ENCODE measurements around the gene LBHD2. TPM values are rescaled to one million over a fixed set of nuclear protein-coding genes. Genes with fewer than 3 reads are reported as not detected.

LBHD2 gene
- total and polyA plus RNA-seq, 9 donors: 0.47 TPM; not detected in 8

DNA sequence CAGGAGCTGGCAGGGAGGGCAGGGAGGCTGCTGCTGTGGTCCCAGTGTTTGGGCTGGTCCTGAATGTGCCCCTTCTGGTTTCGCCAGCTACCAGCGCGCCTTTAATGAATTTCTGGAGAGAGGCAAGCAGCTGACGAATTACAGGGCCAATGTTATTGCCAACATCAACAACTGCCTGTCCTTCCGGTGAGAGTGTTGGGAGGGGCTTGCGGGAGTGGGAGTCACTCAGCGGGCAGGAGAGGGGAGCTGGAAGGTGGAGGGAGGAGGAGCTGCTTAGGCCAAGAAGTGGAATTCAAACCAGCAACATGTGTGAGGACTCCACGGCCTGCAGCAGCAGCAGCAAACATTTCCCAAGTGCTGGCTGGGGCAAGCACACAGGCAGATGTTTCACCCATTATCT is 47.0 kb downstream of the LBHD2 start:
- H3K27ac ChIP-seq: peak overlapping the region in 1 of 2 donors; percentile 67
- DNase-seq: peak; percentile 78 to 88 (median 81)
- H3K27me3 ChIP-seq: no peaks in the 10 kb centered on the region
- peaks cover 19% of the 10 kb centered on the region for H3K4me1 ChIP-seq (ENCODE audit: insufficient read depth)
- WGBS, 3 donors: 5 to 12% (median 8%) methylated on average over 8 of the region's 8 CpGs
- TF ChIP-seq, protein P1, sequence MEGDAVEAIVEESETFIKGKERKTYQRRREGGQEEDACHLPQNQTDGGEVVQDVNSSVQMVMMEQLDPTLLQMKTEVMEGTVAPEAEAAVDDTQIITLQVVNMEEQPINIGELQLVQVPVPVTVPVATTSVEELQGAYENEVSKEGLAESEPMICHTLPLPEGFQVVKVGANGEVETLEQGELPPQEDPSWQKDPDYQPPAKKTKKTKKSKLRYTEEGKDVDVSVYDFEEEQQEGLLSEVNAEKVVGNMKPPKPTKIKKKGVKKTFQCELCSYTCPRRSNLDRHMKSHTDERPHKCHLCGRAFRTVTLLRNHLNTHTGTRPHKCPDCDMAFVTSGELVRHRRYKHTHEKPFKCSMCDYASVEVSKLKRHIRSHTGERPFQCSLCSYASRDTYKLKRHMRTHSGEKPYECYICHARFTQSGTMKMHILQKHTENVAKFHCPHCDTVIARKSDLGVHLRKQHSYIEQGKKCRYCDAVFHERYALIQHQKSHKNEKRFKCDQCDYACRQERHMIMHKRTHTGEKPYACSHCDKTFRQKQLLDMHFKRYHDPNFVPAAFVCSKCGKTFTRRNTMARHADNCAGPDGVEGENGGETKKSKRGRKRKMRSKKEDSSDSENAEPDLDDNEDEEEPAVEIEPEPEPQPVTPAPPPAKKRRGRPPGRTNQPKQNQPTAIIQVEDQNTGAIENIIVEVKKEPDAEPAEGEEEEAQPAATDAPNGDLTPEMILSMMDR (IDR thresholded peaks at IDR 0.05): no peak
- TF ChIP-seq POLR2A (IDR thresholded peaks at IDR 0.05) (no peak), EP300 (IDR thresholded peaks at IDR 0.05) (no peak)
- intact Hi-C loops (cut with DNase I): no loop called here
- no peaks in the 10 kb centered on the region for H3K9me3 ChIP-seq
- H3K36me3 ChIP-seq: no peaks in the 10 kb centered on the region
- no peak overlapping the region for H3K4me3 ChIP-seq

DNA sequence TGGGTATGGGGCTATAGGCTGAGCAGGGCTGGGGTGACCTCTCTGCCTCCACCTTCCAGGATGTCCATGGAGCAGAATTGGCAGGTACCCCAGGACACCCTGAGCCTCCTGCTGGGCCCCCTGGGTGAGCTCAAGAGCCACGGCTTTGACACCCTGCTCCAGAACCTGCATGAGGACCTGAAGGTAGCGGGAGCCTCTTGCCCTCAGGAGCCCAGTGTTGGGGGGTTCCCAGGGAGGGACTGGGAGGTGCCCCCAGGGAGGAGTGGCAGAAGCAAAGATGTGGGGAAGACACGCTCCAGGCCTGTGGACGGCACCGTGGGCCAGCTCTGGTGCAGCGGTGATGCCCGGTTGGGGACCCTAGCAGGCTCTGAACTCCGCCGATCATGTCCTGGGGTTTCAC is 47.6 kb downstream of the LBHD2 start:
- TF ChIP-seq, protein P1 (IDR thresholded peaks at IDR 0.05): no peak
- no peak for TF ChIP-seq EP300 (IDR thresholded peaks at IDR 0.05)
- TF ChIP-seq POLR2A (IDR thresholded peaks at IDR 0.05): no peak
- peaks cover 19% of the 10 kb centered on the region for H3K4me1 ChIP-seq (ENCODE audit: insufficient read depth)
- DNase-seq: peak in 4 of 5 donors; percentile 23 to 38 (median 30)
- WGBS, 3 donors: 75 to 86% (median 83%) methylated on average over 9 of the region's 9 CpGs
- no peaks in the 10 kb centered on the region for H3K27me3 ChIP-seq
- no peak overlapping the region for H3K4me3 ChIP-seq
- intact Hi-C loops (cut with DNase I): no loop called here
- H3K9me3 ChIP-seq: no peaks in the 10 kb centered on the region
- H3K27ac ChIP-seq: peak overlapping the region in 1 of 2 donors; percentile 14
- no peaks in the 10 kb centered on the region for H3K36me3 ChIP-seq

DNA sequence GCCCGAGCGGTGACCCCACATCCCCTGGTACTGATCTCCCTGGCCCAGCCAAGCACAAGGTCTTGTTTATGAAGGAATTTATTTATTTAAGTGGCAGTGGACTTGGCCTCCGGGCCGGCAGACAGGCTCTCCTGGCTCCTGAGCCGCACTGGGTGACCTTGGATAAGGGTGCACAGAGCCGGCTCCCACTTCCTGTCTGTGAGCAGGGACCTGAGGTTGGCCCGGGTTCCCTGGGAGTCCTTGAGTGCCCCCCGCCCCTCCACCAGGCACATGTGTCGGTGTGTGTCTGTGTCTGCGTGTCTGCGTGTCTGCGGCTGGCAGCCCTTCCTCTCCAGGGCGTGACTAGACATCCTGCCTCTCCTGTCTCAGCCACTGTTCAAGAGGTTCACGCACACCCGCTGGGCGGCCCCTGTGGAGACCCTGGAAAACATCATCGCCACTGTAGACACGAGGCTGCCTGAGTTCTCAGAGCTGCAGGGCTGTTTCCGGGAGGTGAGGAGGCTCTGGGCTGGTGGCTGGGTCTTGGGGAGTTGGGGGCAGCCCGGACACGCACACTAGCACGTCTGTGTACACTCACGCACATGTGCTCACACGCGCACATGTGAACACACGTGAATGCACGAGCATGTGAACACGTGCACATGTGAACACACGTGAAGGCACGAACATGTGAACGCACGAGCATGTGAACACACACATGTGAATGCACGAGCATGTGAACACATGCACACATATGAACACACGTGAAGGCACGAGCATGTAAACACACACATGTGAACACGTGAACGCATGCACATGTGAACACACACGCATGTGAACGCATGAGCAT is 48.6 kb downstream of the LBHD2 start:
- no peak overlapping the region for H3K27ac ChIP-seq
- intact Hi-C loops (cut with DNase I): no loop called here
- no peak for TF ChIP-seq POLR2A (IDR thresholded peaks at IDR 0.05)
- TF ChIP-seq EP300 (IDR thresholded peaks at IDR 0.05): no peak
- TF ChIP-seq, protein P1 (IDR thresholded peaks at IDR 0.05): no peak

DNA sequence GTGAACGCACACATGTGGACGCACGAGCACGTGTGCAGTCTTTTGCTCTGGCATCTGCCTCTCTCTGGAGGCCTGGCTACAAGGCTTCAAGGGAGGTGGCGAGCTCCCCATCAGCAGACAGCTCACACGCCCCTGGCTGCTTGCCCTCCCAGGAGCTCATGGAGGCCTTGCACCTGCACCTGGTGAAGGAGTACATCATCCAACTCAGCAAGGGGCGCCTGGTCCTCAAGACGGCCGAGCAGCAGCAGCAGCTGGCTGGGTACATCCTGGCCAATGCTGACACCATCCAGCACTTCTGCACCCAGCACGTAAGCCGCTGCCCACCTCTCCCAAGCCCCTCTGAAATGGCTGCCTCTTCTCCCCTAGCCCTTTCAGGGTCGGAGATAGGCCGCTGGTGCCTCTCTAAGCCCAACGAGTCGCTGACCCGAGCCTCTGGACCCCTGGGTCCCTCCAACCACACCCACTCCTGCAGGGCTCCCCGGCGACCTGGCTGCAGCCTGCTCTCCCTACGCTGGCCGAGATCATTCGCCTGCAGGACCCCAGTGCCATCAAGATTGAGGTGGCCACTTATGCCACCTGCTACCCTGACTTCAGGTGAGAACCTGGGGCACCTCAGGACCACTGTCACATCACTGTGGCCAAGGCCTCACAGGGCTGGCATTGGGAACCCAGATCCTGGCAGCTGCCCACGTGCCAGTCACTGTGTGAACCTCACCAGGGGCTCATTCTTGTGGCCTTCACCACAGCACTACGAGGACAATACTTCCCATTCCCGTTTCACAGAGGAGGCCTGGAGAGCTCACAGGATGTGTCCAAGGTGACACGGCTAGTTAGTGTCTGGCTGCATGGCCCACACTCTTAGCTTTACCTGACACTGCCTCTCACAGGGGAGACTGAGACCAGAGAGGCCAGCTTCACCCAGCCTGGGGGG is 49.5 kb downstream of the LBHD2 start:
- H3K27me3 ChIP-seq: no peaks in the 10 kb centered on the region
- no peaks in the 10 kb centered on the region for H3K9me3 ChIP-seq
- no peak for DNase-seq
- H3K4me3 ChIP-seq: no peak overlapping the region
- no peak overlapping the region for H3K27ac ChIP-seq
- TF ChIP-seq POLR2A (IDR thresholded peaks at IDR 0.05) (no peak), EP300 (IDR thresholded peaks at IDR 0.05) (no peak)
- TF ChIP-seq, protein P1 (IDR thresholded peaks at IDR 0.05): no peak
- WGBS, 3 donors: 92 to 95% (median 93%) methylated on average over 25 of the region's 25 CpGs
- intact Hi-C loops (cut with DNase I): no loop called here
- peaks cover 15% of the 10 kb centered on the region for H3K4me1 ChIP-seq (ENCODE audit: insufficient read depth)
- no peaks in the 10 kb centered on the region for H3K36me3 ChIP-seq

More for the DNA sequence above, 48.6 kb downstream of the LBHD2 start:
- peaks cover 15% of the 10 kb centered on the region for H3K4me1 ChIP-seq (ENCODE audit: insufficient read depth)
- H3K36me3 ChIP-seq: no peaks in the 10 kb centered on the region
- no peak overlapping the region for H3K4me3 ChIP-seq
- DNase-seq: peak; percentile 48 to 73 (median 55)
- 41 to 61% (median 56%) methylated on average over 39 of the region's 39 CpGs for WGBS, 3 donors
- H3K9me3 ChIP-seq: no peaks in the 10 kb centered on the region
- H3K27me3 ChIP-seq: no peaks in the 10 kb centered on the region
